GM20431 (cell line): Measurements from ENCODE around the gene ZNF750.

ENCODE experiments used
- in situ Hi-C: fragments of 300-500 bp; cut with MseI, MboI; formaldehyde crosslinking; loops from one replicate; pipeline ENCODE4 v1.15.0; 2020; ENCODE audit warnings: low sequenced_read_pairs; ENCODE audit not compliant: unreplicated experiment

ZNF750 gene

DNA sequence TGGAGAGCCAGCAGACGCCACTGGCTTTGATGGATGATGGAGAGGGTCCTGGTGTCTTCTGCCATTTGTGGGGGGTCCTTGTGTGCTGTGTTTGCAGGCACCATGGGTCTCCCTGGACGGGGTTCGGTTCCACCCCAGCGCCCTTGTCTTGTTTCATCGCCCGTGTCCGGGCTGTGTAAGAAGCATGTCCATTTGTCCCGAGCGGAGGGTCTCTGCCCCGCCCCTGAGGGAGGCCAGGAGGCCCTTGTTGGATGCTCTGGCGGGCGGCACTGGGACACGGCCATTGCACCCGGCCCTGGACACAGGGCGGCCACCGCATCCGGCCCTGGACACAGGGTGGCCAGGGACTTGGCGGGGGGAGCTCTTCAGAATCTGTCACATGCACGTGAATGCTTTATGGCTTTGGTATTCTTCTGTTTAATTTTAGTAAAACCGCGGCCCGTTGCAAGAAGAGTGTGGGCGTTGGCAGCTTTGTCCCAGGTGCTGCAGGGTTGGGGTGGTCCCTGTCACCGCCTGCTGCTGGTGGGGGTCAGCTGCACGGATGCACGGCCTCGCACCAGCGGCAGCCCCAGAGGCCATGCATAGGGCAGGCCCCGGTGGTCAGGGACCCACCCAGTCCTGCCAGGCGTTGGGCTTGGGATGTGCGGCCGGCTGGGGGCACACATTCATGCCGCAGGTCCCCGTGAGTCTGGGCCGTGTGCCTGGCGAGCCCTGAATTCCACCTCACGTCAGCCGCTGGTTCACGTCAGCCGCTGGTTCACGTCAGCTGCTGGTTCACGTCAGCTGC, 21.0 kb upstream of the ZNF750 start:
- in situ Hi-C loops: no loop called here

DNA sequence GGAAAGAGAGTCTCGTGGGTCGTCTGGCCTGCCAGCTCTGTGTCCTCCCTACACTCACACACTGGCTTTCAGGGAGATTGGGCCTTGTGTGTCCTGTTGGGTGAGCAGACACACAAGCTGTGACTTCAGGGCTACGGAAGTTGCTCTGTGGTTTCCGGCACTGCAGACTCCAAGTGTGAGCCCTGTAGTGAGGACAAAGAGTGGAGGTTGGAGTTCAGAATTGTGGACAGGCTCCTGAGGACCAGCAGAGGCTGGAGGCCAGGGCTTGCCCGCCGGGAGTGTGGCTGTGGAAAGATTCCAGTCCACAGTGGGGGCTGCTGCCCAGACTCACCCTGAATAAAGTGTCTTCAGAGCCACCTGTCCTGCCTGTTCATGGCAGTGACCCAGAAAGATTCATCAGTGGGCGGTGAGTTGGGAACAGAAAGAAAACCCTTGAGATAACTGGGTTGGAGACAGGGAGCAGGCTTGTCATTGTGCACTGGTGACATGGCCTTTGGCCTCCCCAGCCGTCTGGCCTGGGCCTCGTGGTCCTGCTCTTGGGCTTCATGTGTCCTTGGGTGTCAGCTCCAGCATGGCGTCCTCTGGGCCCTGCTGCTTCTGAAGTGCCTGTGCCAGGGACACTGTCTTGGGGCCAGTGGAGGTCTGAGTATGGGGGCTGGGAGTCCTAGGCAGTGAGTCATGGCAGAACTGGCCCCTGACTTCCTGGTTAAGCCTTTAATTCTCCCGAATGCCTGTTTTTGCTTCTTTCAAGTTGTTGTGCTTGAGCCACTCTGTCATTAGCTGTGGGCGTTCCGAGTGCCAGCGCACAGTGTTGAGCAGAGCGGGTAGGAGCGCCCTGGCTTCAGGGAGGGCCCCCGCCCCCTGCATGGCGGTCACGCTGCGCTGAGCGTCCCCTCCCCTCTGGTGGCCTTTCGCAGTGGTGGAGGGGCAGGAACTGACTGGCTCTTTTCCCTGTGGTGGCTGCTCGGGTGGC, 19.9 kb upstream of the ZNF750 start:
- in situ Hi-C loops: no loop called here

DNA sequence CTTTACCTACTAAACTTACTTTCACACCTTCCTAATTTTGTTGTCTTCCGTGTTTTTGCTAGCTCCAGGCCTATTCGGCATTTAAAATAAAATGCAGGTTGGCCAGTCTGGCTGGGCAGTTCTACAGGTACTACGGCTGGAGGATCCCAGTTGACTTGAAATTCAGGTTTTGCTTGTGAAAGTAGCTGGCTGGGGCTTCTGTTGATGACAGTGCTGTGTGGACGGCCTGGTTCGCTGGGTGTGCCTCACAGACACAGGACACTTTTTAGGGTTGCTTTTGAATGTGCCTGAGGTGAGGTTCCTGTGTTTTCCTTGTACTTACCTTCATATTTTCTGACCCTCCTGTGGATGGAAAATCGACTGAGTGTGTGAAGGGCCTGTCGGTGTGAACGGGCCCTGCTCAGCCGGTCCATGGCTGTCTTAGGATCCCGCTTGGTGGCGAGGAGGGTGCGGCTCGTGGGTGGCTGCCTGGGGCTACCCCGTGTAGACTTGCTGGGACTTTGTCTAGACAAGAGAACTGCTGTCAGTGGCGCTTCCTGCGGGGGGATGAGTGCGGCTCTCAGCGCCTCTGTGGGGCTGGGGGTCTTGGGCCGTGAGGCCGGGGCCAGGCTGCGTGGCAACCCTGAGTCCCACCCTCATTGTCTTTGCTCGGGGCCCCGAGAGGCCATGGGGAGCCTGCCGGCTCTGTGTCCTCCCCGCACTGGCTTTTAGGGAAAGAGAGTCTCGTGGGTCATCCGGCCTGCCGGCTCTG, 18.7 kb upstream of the ZNF750 start:
- in situ Hi-C loops: no loop called here

DNA sequence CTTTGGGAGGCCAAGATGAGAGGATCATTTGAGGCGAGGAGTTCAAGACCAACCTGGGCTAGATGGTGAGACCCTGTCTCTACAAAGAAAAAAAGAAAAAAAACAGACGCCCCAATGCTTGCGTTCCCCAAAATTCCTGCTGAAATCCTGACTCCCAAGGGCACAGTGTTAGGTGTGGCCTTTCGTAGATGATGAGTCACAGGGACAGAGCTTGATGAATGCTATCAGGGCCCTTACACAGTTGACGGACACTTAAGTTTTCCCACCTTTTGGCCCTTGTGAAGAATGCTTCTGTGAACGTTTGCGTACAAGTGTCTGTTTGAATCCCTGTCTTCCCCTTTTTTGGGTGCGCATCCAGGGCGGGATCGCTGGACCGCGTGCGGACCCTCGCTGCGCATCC, 16.5 kb upstream of the ZNF750 start:
- in situ Hi-C loops: no loop called here

DNA sequence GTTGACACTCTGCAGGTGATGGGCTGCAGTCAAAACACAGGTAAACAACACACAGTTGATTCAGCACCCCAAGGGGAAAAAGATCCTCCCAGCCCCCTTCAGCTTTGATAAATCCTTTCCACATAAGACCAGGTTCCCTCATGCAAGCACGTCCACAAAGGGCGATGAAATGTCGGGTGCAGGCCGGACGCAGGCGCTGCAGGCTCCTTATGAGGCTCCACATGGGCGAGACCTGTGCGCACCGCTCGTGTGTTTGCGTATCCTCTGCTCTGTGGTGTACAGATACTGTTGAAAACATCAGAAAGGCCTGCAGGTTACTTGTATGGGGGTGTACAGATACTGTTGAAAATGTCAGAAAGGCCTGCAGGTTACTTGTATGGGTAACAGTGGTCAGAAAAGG, 14.4 kb upstream of the ZNF750 start:
- in situ Hi-C loops: no loop called here

DNA sequence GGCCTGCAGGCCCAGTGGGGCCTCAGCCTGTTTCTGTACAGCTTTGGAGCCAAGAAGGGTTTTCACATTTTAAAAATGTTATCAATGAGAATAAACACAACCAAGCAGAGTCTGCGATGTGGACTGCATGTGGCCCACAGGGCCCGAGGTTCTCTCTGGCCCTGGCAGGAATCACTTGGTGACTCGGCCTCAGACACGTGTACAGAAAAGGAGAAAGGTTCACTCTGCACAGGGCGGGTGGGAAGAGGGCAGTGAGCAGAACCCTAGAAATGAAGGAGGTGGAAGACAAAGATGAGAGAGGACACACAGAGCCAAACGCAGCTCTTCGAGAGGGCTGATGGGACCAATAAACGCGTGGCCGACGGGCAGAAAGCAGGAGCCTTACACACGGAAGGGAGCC, 11.6 kb upstream of the ZNF750 start:
- in situ Hi-C loops: no loop called here

DNA sequence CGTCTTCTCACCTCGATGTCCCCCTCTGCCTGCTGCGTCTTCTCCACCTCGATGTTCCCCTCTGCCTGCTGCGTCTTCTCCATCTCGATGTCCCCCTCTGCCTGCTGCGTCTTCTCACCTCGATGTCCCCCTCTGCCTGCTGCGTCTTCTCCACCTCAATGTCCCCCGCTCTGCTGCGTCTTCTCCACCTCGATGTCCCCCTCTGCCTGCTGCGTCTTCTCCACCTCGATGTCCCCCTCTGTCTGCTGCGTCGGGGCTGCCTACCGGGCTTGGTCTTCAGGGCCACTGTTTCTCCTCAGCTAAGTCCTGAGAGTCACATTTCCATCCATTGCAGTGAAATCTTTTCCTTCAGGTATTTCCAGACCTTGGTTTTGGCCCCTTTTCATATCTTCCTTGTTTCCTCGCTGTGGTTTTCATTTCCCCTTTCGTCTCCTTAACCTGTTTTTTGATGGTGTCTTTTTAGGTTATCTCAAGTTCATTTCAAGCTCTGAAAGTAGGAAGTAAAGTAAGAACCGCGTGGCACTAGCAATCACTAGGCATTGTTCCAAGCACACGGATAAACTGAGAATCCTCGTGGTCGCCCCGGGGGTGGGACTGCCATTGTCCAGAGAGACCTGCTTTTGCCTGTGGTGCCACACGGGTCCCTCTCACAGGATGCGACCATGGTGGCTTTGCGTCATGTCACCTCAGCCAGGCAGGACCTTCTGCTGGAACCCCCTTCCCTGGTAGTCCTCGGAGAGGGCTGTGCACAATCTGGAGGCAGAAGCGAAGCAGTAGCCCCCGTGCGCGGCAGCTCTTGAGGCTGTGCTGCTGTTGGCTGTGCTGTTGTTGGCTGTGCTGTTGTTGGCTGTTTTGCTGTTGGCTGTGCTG, 9.5 kb upstream of the ZNF750 start:
- in situ Hi-C loops: no loop called here

DNA sequence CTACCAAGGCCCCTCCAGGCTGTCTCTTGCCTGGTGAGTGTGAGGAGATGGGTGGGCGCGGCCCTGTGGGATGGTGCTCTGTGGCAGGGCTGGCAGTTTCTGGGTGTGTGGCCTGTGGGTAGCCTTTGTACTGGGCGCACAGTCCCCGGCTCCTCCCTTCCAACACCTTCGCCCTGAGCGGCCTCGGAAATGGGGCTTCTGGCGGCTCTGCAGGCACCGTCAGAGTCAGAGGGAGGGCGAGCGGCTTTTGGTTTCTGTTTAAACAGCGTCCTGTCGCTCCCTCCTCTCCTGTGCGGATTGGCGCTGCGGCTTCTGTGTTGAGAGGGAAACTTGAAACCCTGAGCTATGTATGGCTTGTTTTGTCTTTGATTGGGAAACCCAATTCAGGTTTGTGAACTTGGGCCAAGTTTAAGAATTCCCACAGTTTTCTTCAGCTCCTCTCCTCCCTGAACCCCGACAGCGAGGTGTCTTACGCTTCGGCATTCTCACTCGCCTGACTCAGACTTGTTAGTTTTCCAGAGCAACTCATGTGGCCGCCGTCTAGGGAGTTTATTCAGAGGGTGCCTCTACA, 8.3 kb upstream of the ZNF750 start:
- in situ Hi-C loops: no loop called here

DNA sequence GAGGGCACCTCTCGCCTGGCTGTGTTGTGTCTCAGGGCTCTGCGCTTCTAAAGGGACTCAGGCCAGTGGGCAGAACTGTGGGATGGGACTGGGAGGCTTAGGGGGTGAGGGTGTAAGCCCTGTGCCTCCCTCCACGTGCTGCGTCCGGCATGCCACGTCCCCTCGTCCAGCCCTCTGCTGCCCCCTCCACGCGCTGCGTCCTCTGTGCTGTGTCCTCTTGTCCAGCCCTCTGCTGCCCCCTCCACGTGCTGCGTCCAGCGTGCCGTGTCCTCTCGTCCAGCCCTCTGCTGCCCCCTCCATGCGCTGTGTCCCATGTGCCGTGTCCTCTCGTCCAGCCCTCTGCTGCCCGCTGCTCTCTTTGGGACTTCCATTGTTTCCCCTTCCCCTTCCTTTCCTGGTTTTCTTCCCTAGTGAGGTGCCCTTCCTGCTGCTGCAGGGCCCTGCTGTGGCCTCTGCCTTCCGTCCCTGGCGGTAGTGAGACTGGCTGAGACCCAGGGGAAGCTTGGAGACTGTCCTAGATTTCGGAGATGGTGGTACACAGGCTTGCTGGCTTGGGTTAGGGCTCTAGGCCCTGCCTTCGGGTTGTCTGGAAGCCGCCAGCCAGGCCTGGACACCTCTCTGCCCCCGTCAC, 6.4 kb upstream of the ZNF750 start:
- in situ Hi-C loops: no loop called here

DNA sequence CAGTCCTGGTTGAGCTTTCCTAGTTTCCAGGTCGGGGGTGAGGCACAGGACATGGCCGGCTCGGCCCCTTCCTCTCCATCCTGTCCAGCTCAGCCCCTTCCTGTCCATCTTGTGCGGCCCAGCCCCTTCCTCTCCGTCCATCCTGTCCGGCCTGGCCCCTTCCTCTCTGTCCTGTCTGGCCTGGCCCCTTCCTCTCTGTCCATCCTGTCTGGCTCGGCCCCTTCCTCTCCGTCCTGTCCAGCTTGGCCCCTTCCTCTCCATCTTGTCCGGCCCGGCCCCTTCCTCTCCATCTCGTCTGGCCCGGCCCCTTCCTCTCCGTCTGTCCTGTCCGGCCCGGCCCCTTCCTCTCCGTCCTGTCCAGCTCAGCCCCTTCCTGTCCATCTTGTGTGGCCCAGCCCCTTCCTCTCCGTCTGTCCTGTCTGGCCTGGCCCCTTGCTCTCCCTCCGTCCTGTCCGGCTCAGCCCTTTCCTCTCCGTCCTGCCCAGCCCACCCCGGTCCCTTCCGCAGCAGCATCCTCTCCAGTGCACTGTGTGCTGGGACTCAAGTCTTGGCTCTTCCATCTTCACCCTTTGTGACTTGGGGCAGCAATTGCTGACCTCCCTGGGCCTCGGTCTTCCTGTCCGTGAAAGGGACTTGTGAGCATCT, 5.5 kb upstream of the ZNF750 start:
- in situ Hi-C loops: no loop called here

DNA sequence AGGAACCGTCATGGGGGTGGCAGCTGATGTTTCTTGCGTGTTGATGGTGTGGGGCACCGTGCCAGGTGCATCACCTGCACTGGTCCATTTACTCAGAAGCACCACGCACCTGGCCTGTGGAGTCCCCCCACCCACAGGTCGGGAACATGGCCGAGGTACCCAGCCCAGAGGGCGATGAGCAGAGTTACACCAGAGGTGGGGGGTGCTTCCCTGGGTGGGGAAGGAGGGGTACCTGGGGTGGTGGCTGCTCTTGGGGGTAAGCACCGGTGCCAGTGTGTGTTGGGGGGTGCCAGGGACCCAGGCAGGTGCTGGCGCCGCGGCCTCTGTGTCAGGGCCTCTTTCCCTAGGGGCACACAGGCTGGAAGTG, 5.0 kb upstream of the ZNF750 start:
- in situ Hi-C loops: no loop called here

DNA sequence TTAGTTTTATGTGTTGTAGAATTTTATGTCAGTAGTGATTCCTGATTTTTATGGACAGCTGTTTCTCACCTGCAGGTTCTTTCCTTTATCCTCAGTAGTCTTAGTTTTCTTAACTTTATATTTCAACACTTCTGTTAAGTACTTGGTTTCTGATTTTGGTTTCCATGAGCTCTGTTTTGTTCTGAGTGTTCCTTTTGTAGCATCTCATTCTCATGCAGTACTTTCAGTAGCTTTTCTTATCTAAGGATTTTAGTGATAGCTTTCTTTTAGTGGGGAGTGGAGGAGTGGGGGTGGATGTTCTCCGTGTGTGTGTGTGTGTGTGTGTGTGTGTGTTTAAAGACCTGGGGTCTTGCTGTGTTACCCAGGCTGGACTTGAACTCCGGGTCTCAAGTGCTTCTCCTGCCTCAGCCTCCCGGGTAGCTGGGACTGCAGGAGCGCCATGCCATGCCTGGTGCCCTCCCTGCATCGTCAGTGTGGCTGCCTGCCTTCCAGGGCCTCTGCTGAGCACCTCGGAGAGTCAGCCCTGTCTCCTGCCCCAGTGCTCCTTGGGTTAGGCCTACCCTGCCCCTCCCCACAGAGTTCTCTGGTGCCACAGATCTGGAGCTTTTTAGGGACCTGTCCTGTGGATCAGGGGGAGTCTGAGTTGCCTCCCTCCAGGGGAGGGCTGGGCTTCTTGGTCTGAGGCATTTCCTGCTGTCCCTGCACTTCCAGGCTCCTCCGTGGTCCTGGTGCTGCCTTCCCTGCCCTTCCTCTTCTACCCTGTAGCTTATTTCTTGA, 4.3 kb upstream of the ZNF750 start:
- in situ Hi-C loops: no loop called here

DNA sequence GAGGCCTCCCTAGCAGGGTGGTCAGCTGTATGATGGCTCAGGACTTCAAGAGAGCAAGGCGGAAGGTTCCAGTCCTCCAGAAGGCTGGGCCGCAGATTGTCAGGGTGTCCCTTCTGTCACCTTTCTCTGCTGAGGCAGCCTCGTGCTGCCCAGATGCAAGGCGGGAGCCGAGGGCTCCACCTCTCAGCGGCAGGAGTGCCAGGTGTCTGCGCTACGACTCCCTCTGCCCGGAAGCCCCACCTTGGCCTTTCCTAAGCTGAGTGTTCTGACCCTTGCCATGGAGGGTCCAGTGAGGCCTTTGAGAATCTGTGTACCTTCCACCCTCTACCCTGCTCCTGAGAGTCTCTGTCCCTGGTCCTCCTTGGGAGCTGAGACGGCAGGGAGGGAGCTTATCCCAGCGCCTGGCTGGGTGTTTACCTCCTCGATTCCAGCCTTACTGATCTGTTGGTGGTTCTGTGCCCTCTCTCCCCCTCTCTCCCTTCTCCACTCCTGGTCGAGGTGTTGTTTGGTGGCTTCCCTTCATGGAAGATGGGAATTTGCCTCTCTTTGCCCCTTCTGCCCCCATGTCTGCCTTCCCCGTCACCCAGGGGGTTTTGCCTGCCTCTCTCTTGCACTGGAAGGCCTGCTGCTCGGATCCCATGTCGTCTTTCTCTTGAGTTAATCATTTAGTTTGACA, 2.2 kb upstream of the ZNF750 start:
- in situ Hi-C loops: no loop called here

DNA sequence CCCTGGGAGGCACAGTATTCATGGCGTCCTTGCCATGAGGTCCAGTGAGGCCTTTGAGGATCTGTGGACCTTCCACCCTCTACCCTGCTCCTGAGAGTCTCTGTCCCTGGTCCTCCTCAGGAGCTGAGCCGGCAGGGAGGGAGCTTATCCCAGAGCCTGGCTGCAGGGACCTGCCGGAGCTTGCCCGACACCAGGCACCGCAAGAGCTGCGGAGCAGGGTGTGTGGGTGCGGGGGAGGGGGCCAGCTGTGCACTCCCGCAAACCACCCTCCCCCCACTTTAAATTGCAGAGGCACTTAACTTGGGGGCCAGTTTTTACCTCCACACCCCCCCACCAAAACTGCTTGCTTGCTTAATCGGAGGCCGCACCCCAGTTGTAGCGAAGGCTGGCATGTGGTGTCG, 609 bp upstream of the ZNF750 start:
- in situ Hi-C loops: no loop called here

DNA sequence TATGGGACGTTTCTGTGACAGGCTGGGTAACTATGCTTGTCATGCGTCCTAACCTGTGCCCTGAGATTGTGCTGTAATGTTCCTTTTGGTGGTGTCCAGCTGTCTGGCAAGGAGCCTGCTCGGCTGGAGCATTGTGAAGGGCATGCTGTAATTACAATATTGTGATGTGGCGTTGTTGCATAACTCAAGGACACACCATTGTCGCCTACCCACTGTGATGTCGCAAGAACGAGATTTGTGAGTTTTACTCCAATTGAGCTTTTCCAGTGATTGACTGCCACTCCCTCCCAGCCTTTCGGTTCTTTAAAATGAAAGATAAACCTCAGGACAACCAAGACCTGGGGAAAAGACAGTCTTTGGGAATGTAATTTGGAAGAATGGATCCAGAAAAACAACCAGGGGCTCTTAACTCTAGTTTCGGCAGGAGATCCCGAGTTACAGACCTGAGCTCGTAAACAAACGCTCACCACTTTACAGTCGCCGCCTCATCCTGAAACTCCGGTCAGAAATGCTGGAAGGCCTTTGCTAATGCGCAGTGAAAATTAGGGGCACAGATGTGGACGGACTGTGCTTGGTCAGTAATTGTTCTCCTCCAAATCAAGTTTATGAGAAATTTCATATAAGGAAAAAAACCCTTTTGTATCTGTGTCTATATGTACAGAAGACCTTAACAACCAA, 1.3 kb downstream of the ZNF750 start:
- in situ Hi-C loops: no loop called here

DNA sequence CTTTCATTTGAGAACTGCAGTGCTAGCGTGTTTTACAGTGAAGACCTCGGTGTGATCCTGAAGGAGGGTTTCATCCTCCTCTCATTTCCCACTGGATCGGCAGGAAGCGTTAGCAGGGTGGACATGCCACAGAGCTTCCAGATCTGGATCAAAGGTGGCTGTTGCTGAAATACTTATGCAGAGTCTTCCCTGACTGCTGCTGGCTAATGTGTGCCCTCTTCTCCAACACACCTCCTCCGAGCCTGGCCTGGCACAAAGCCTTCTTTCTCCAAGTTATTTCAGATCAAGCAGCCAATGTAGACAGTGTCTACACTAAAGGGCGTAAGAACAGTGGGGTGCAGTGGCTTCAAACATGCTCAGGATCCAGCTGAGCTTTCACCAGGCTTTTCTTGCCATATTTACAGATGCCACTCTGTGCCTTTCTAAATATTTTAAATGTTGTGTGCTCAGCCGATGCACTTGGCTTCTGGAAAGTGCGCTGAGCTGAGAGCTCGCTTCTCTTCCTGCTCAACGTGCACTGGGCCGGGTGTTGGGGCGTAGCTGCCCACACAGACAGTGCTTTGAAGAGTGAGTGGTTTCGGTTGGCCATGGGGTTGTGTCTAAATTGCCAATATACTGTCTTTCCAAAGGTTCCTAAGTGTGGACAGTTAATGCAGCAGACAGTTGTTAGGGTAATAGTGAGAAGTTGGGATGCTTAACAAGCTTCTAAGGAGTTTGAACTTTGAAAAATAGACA, 2.1 kb downstream of the ZNF750 start:
- in situ Hi-C loops: no loop called here
